Lung (tissue), 12 donors: ENCODE measurements around the gene SOD1. TPM values are rescaled to one million over a fixed set of nuclear protein-coding genes. Genes with fewer than 3 reads are reported as not detected.
"Not testable (repeated sequence)": the region's sequence is repeated elsewhere in the genome, so short reads cannot be mapped to it uniquely, and the experiment has no call there.

Experiments
- ATAC-seq: fragments of 200-7000 bp; cut with Tn5 transposase; one replicate; pipeline ENCODE4 v1.9.1; 2020; ENCODE audit warnings: moderate number of reproducible peaks; ENCODE audit not compliant: insufficient read depth, low FRiP score
- DNase-seq, 3 donors: peaks; one replicate each; pipeline ENCODE4 v3.0.0-alpha.2; 2013 to 2017
- H3K27ac ChIP-seq, 2 donors: one replicate each; pipeline ENCODE4 v1.5.1; 2013; ENCODE audit warnings: mild to moderate bottlenecking in 2 of 2, moderate library complexity in 2 of 2, control low read depth in 1 of 2, inconsistent platforms in 1 of 2, low read depth in 1 of 2, low read length in 1 of 2
- H3K27me3 ChIP-seq, 3 donors: one replicate each; pipeline ENCODE4 v1.5.1; 2013; ENCODE audit warnings: low read length in 2 of 3; ENCODE audit not compliant: control insufficient read depth in 3 of 3, insufficient read depth in 3 of 3
- H3K36me3 ChIP-seq, 4 donors: one replicate each; pipeline ENCODE4 v1.5.1; 2013; ENCODE audit warnings: low read length in 4 of 4, mild to moderate bottlenecking in 1 of 4, moderate library complexity in 1 of 4; ENCODE audit not compliant: control insufficient read depth in 4 of 4, insufficient read depth in 4 of 4
- H3K4me1 ChIP-seq, 5 donors: one replicate each; pipeline ENCODE4 v1.5.1; 2013; ENCODE audit warnings: low read length in 5 of 5, mild to moderate bottlenecking in 2 of 5, moderate library complexity in 1 of 5; ENCODE audit not compliant: control insufficient read depth in 5 of 5, insufficient read depth in 5 of 5
- H3K4me3 ChIP-seq: one replicate; pipeline ENCODE4 v1.5.1; 2013; ENCODE audit warnings: mild to moderate bottlenecking, control low read depth, moderate library complexity
- H3K9ac ChIP-seq, 2 donors: one replicate each; pipeline ENCODE4 v1.5.1; 2013; ENCODE audit warnings: low read length in 2 of 2, control low read depth in 1 of 2; ENCODE audit not compliant: insufficient read depth in 1 of 2
- H3K9me3 ChIP-seq, 4 donors: one replicate each; pipeline ENCODE4 v1.5.1; 2013; ENCODE audit warnings: low read length in 3 of 4, mild to moderate bottlenecking in 1 of 4, moderate library complexity in 1 of 4; ENCODE audit not compliant: control insufficient read depth in 4 of 4, insufficient read depth in 3 of 4
- CTCF ChIP-seq: IDR thresholded peaks from 2 replicates; pipeline ENCODE4 v1.5.1; 2012; ENCODE audit warnings: mild to moderate bottlenecking; ENCODE audit errors: control extremely low read depth, extremely low read depth
- WGBS, 2 donors: extraction: QIAGEN DNeasy Blood & Tissue Kit; methylation state at CpG; one replicate each; pipeline ENCODE4 v1.1.7; 2013; 5-methylcytosine and 5-hydroxymethylcytosine counted together
- polyA plus RNA-seq, 2 donors: library from polyadenylated mRNA; stranded (reverse); fragments of 200-250 nt; gene quantifications; one replicate each; pipeline ENCODE4 v1.2.1, GENCODE V29; 2013
- total RNA-seq, 2 donors: library from RNA; depleted of rRNA in 1 of 2; stranded (reverse); fragments of >200 nt in 1 of 2; gene quantifications; one replicate each; pipeline ENCODE4 v1.2.1, GENCODE V29; 2014 to 2021
- donor health status: control.
- donor health status: control.
- donor health status: Bipolar disorder and iron deficiency.
- donor health status: healthy.
- donor health status: DM: yes; HTN: yes; CAD: no.

Gene SOD1
- total and polyA plus RNA-seq, 4 donors = 90.3 to 315 (median 169) TPM

DNA sequence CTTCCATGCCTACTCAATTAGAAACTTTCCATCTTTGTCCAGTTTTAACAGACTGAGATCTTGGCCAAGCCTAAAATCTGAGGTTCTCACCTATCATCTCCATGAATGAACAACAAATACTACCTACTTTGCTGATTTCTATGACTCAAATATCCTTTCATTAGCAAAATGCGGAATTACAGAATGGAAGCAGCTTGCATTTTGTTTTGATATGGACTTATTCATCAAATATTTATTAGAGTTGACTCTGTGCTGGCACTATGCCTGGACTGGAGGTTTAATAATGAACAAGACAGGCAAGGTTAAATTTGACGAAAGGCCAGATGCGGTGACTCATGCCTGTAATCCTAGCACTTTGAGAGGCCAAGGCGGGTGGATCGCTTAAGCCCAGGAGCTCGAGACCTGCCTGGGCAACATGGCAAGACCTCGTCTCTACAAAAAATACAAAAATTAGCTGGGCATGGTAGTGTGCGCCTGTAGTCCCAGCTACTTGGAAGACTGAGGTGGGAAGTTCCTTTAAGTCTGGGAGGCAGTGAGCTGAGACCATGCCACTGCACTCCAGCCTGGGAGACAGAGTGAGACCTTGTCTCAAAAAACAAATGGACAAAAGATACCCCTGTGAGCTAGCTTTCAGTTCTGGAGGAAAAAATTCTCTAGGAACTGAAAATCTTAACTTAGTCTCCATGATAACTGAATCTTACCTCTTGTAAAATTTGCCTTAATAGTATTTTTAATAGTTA lies 29.4 kb upstream of the SOD1 start:
- peak in 1 of 3 donors; percentile 10 for DNase-seq
- Histone ChIP-seq H3K9ac (no peak overlapping the region), H3K9me3 (no peaks in the 10 kb centered on the region), H3K4me1 (no peaks in the 10 kb centered on the region), H3K27ac (no peak overlapping the region), H3K27me3 (no peaks in the 10 kb centered on the region), H3K36me3 (no peaks in the 10 kb centered on the region), H3K4me3 (no peak overlapping the region)
- 53 to 85% methylated on average over 8 of the region's 8 CpGs for WGBS, 2 donors
- TF ChIP-seq CTCF = no peak
- no peak for ATAC-seq

GRCh38 chr21:31631881-31632280 lies 27.6 kb upstream of the SOD1 start:
- WGBS, 2 donors = 96 to 99% methylated on average over 6 of the region's 6 CpGs
- H3K4me1 ChIP-seq, H3K36me3 ChIP-seq, H3K9ac ChIP-seq, DNase-seq, H3K27ac ChIP-seq, H3K27me3 ChIP-seq, ATAC-seq, H3K9me3 ChIP-seq, H3K4me3 ChIP-seq: not testable (repeated sequence)

DNA sequence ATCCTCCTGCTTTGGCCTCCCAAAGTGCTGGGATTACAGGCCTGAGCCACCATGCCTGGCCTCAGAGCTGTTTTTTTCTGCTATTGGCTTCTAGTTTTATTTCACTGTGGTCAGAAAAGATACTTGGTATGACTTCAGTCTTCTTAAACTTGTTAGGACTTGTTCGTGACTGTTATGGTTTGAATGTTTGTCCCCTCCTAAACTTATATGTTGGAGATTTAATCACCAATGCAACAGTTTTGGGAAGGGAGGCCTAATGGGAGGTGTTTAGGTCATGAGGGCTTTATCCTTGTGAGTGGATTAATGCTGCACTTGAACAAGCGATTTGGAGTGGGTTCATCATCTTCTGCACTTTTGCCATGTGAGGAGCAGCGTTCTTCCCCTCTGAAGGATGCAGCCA lies 24.5 kb upstream of the SOD1 start:
- no peak for TF ChIP-seq CTCF
- Histone ChIP-seq H3K27me3 (no peaks in the 10 kb centered on the region), H3K36me3 (no peaks in the 10 kb centered on the region), H3K4me1 (no peaks in the 10 kb centered on the region), H3K4me3 (no peak overlapping the region), H3K9ac (no peak overlapping the region), H3K27ac (no peak overlapping the region), H3K9me3 (peaks cover 0 to 5% (median 0%) of the 10 kb centered on the region in 4 donors)
- DNase-seq (no peak), ATAC-seq (no peak)
- WGBS, 2 donors = 90 to 93% methylated on average over 3 of the region's 3 CpGs

DNA sequence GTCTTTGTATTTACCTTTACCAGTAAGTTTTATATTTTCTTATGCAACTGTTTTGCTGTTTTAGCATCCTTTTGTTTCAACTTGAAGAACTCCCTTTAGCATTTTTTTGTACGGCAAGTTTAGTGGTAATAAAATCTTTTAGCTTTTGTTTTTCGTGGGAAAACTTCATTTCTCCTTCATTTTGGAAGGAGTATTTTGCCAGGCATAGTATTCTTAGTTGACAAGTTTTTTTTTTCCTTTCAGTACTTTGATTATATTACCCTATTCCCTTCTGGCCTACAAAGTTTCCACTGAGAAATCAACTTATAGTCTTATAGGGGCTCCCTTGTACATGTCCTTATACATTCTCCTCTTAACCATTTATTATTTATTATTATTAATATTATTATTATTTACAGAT lies 22.6 kb upstream of the SOD1 start:
- no peak overlapping the region for H3K9ac ChIP-seq
- peaks cover 0 to 5% (median 0%) of the 10 kb centered on the region in 4 donors for H3K9me3 ChIP-seq
- TF ChIP-seq CTCF = no peak
- 85 to 90% methylated on average over 2 of the region's 2 CpGs for WGBS, 2 donors
- H3K27me3 ChIP-seq = no peaks in the 10 kb centered on the region
- no peaks in the 10 kb centered on the region for H3K36me3 ChIP-seq
- H3K4me1 ChIP-seq = no peaks in the 10 kb centered on the region
- DNase-seq (no peak), ATAC-seq (no peak)
- H3K27ac ChIP-seq = no peak overlapping the region
- no peak overlapping the region for H3K4me3 ChIP-seq
